Mucosa of descending colon (tissue), 3 donors: ENCODE data around the gene SRD5A1. TPM values are rescaled to one million over a fixed set of nuclear protein-coding genes. Genes with fewer than 3 reads are reported as not detected.

Experiments
- ATAC-seq: fragments of 200-7000 bp; cut with Tn5 transposase; one replicate; pipeline ENCODE4 v1.9.1; 2020; ENCODE audit warnings: mild to moderate bottlenecking, moderate library complexity
- DNase-seq, 3 donors: peaks; one replicate each; pipeline ENCODE4 v3.0.0-alpha.2; 2020
- H3K36me3 ChIP-seq: fragments of 200-600 bp; one replicate; pipeline ENCODE4 v1.8.0; 2021; ENCODE audit warnings: low read depth, mild to moderate bottlenecking
- H3K4me1 ChIP-seq: fragments of 200-600 bp; one replicate; pipeline ENCODE4 v1.8.0; 2021; ENCODE audit warnings: low read depth, mild to moderate bottlenecking
- H3K4me3 ChIP-seq: fragments of 200-600 bp; one replicate; pipeline ENCODE4 v1.8.0; 2021; ENCODE audit warnings: mild to moderate bottlenecking
- H3K9me3 ChIP-seq: fragments of 200-600 bp; one replicate; pipeline ENCODE4 v1.8.0; 2021; ENCODE audit warnings: mild to moderate bottlenecking
- intact Hi-C, 2 donors: fragments of 100-400 bp; cut with DNase I in 1 of 2; cut with micrococcal nuclease in 1 of 2; formaldehyde crosslinking; loops; one replicate each; pipeline versions ENCODE4 v1.11.0 to v1.11.1; 2022; cut with DNase I, micrococcal nuclease
- long read RNA-seq, 2 donors: library from polyadenylated mRNA; unstranded; transcript quantifications; one replicate each; pipeline ENCODE4 v2.0.0, GENCODE V29; 2019 to 2021
- total RNA-seq, 3 donors: library from RNA; stranded (reverse); fragmentation: NEBNext Ultra II Directional in 2 of 3; extraction: Animal tissue kit (Norgen Biotek cat#: 25700) in 2 of 3; gene quantifications; one replicate each; pipeline versions ENCODE4 v1.2.1 to v1.2.4, GENCODE V29; 2021 to 2023
- TF ChIP-seq, protein P1 (sequence below): fragments of 200-600 bp; IDR thresholded peaks from one replicate; pipeline ENCODE4 v1.8.0; 2022; ENCODE audit warnings: antibody characterized with exemption, mild to moderate bottlenecking
- donor health status: DM: no; HTN: no; CAD: no; lungs with moderate emphysema.
- donor health status: DM: no; HTN: no; CAD: no.
- donor health status: DM: no; HTN: yes; CAD: no.

The SRD5A1 gene, protein sequence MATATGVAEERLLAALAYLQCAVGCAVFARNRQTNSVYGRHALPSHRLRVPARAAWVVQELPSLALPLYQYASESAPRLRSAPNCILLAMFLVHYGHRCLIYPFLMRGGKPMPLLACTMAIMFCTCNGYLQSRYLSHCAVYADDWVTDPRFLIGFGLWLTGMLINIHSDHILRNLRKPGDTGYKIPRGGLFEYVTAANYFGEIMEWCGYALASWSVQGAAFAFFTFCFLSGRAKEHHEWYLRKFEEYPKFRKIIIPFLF
- total RNA-seq: 10 to 100 TPM; 12.7 to 16.2 (median 14.3) TPM
- long read RNA-seq, donor 1, full-length matches to known transcripts: 3 of 4 reads
- long read RNA-seq, donor 1, partial matches to known transcripts: 1 of 4 reads
- long read RNA-seq, donor 1, other reads (novel, unspliced or antisense): 0 of 4 reads
- long read RNA-seq, donor 2, full-length matches to known transcripts: 9 of 12 reads
- long read RNA-seq, donor 2, partial matches to known transcripts: 2 of 12 reads
- long read RNA-seq, donor 2, other reads (novel, unspliced or antisense): 1 of 12 reads

- Histone ChIP-seq H3K4me3 (peak within 1 kb of the TSS; percentile 91), H3K9me3 (no peaks in the 10 kb centered on the region), H3K4me1 (peaks cover 11% of the 10 kb centered on the region), H3K36me3 (no peaks in the 10 kb centered on the region)
- intact Hi-C loops: loop anchor here in 1 of 2 donors (10.0 kb wide), 1 partner anchor 112 kb away; no protein-coding TSS in a partner anchor
- TF ChIP-seq, protein P1, sequence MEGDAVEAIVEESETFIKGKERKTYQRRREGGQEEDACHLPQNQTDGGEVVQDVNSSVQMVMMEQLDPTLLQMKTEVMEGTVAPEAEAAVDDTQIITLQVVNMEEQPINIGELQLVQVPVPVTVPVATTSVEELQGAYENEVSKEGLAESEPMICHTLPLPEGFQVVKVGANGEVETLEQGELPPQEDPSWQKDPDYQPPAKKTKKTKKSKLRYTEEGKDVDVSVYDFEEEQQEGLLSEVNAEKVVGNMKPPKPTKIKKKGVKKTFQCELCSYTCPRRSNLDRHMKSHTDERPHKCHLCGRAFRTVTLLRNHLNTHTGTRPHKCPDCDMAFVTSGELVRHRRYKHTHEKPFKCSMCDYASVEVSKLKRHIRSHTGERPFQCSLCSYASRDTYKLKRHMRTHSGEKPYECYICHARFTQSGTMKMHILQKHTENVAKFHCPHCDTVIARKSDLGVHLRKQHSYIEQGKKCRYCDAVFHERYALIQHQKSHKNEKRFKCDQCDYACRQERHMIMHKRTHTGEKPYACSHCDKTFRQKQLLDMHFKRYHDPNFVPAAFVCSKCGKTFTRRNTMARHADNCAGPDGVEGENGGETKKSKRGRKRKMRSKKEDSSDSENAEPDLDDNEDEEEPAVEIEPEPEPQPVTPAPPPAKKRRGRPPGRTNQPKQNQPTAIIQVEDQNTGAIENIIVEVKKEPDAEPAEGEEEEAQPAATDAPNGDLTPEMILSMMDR: no peak
- ATAC-seq: peak; percentile 98
- peak; percentile 92 to 96 (median 94) for DNase-seq
Observed at GRCh38 chr5:6632888-6633468, at the start of gene SRD5A1, which contains the start of gene NSUN2. TSS of gene SRD5A1 (plus strand) at chr5:6633440. CDS start at chr5:6633577, 137 bp downstream. TSS of gene NSUN2 (minus strand) at chr5:6633044. CDS start at chr5:6632979, 65 bp downstream.

DNA sequence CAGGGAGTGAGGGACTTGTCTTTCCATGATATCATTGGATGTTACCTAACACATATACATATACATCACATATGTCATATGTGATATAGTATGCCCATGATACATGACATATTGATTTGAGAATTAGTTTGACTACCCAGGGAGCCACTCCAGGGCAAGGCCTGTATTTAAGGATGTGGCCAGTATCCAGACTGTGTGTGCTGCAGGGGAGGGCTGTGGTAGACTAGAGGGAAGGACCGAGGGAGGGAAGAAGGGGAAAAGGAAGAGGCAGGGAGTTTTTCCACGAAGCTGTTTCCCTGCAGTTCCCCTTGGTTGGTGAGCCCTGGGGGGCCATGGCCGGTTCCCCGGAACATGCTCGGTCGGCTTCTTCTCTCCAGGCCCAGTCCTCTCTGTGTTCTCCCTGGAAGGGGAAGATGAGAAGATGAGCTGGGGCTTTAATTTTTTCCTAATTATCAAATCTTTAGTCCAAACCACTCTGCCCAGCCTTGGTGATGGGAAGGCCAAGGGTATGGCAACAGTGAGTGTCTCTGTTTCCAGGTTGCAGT, 49.1 kb upstream of the SRD5A1 start:
- Histone ChIP-seq H3K36me3 (no peaks in the 10 kb centered on the region), H3K9me3 (no peaks in the 10 kb centered on the region), H3K4me3 (no peak overlapping the region), H3K4me1 (peaks cover 4% of the 10 kb centered on the region)
- ATAC-seq (no peak), DNase-seq (no peak)
- intact Hi-C loops: no loop called here
- TF ChIP-seq, protein P1: no peak

DNA sequence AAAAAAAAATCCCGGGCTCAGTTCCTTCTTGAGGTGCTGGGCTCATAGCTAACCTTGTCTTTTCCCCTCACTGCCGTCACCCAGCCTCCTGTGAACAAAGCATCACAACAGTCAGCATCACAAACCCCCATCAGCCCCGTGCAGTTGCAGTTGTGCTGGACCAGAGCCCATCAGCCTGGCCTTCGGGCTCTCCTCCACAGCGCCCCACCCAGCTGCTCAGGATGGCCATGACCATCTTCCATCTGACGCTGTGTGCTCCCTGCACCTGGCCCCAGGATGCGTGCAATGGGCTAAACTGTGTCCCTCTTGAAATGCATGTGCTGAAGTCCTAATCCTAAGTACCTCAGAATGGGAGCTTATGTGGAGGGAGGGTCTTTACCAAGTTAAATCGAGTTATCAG, 48.5 kb upstream of the SRD5A1 start:
- H3K36me3 ChIP-seq: no peaks in the 10 kb centered on the region
- H3K9me3 ChIP-seq: no peaks in the 10 kb centered on the region
- TF ChIP-seq, protein P1: no peak
- H3K4me1 ChIP-seq: peaks cover 4% of the 10 kb centered on the region
- no peak for ATAC-seq
- intact Hi-C loops: no loop called here
- no peak overlapping the region for H3K4me3 ChIP-seq
- DNase-seq: no peak

- ATAC-seq (no peak), DNase-seq (no peak)
- Histone ChIP-seq H3K9me3 (no peaks in the 10 kb centered on the region), H3K36me3 (no peaks in the 10 kb centered on the region), H3K4me1 (peaks cover 4% of the 10 kb centered on the region), H3K4me3 (no peak overlapping the region)
- intact Hi-C loops: no loop called here
- TF ChIP-seq, protein P1: no peak
Observed at GRCh38 chr5:6585168-6585567, 48.1 kb upstream of the SRD5A1 start.

DNA sequence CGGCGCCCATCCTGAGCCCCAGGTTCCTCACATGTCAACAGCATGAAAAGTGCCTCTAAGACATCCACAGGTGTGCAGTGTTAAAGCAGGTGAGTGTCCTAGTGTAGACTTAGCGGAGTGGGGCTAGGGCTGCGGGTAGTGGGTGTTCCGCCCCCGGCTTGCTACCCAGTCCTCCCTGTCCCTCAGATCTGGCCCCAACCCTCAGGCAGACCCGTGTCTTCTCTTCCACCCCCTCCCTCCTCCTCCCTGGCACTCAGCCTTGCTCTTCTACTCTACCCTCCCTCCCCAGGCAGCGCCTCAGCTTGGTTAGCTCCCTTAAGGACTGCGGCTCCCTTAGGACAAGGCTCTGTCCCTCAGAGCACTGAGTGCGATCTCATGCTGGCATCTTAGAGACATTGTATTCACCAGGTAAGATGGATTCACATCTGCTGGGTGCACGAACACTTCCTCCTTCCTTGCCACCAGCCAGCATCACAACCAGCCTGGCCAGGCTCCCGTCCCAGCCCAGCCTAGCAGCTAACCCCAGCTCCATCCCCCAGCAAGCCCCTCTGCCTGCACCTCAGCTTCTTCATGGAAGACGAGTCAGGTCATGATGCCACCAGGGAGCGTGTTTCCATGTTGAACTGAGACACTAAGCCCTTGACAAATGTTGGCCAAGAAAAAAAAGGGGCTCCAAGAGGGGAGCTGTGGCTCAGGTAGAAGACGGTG, 47.1 kb upstream of the SRD5A1 start:
- Histone ChIP-seq H3K36me3 (no peaks in the 10 kb centered on the region), H3K4me1 (peaks cover 4% of the 10 kb centered on the region), H3K9me3 (no peaks in the 10 kb centered on the region), H3K4me3 (no peak overlapping the region)
- DNase-seq (no peak), ATAC-seq (no peak)
- TF ChIP-seq, protein P1: no peak
- intact Hi-C loops: no loop called here
